ENCODE data around the gene TLL1. TPM values are rescaled to one million over a fixed set of nuclear protein-coding genes. Genes with fewer than 3 reads are reported as not detected.

Gene TLL1
- total RNA-seq = 0.09 and 0.14 TPM in 2 replicates

DNA sequence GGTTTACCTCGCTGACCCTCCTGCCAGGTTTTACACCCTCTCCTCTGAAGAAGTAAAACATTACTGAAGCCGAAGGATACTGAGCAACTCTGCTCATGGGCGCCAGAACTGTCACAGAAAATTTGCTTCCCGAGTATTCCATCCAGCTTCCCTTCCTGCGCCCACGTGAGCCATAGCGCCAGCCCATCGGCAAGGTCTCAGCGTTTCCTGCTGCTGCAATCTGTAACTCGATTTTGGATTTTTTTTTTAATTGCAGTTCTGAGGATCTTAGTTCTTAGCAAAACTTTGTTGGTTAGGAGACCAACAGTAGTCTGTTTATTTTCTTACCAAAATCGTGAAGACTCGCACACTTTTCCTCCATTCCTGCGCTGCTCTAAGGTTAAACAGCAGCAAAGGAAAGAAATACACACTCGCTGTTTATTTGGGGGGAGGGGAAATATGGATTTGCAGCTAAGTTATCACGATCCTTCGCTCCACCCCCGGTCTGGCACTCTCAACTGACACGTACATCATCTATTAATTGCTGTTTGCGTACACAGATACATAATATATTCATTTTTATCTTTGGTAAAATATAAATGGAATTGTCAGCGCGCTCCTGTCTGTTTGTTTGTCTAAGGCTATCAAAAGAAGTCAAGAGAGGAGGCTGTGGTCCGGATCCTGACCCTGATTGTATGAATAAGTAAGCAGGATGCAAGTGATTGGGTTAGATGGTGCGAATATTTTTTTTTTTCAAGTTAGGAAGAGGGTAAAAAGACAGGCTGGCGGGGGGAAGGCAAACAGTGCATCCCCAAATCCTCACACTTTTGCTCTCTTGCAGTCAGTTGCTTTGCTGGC lies at the start of gene TLL1:
Gene TLL1 (plus strand): TSS at position 777 of the 837 bp plus-strand sequence. CDS start 668 bp downstream, outside the sequence.

